Thyroid gland (tissue), 4 donors: ENCODE results near the gene EFCAB12.

Experiments
- POLR2A ChIP-seq, 2 donors: fragments of 450-650 bp; IDR thresholded peaks; one replicate each; pipeline ENCODE4 v1.6.1; 2017; ENCODE audit warnings: antibody characterized with exemption in 2 of 2, mild to moderate bottlenecking in 2 of 2, moderate library complexity in 1 of 2
- TF ChIP-seq, protein P1 (sequence below), 6 experiments: fragments of 200-600 bp in 3 of 6; fragments of 450-650 bp in 3 of 6; sonication (generic) in 3 of 6; IDR thresholded peaks; one replicate each; pipeline ENCODE4 v1.5.1; 2016 to 2019; ENCODE audit warnings: antibody characterized with exemption in 6 of 6, mild to moderate bottlenecking in 2 of 6, inconsistent platforms in 1 of 6, moderate library complexity in 1 of 6

DNA sequence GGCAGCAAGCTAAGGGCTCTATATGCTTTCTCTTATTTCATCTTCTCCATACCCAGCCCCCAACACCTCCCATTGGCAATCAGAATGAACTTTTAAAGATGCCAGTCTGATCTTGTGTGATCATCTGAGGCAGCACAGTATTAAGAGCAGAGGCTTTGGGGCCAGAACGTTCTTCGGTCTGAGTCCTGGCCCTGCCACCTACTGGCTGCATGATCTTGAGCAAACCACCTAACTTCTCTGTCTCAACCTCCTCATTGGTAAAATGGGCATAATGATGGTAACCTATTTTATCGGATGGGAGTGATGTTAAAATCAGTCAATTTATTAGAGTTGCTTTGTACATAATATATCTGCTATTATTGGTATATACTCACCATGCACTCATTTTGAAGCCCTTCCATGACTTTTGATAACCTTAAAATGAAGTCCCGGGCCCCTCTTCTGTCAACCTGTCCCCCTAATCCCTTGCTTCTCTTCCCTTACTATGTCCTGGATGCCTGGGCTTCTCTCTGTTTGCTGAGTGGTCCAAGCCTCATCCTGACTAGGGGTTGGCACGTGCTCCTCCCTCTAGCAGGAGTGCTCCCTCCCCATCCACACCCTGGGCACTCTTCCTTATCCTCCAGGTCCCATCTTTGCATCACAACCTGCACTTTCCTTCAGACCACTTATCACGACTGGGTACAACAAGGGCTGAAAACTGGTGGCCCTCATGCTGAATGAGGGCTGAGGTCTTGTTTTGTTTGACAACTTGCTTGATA, 6.3 kb downstream of the EFCAB12 start:
- TF ChIP-seq, protein P1, sequence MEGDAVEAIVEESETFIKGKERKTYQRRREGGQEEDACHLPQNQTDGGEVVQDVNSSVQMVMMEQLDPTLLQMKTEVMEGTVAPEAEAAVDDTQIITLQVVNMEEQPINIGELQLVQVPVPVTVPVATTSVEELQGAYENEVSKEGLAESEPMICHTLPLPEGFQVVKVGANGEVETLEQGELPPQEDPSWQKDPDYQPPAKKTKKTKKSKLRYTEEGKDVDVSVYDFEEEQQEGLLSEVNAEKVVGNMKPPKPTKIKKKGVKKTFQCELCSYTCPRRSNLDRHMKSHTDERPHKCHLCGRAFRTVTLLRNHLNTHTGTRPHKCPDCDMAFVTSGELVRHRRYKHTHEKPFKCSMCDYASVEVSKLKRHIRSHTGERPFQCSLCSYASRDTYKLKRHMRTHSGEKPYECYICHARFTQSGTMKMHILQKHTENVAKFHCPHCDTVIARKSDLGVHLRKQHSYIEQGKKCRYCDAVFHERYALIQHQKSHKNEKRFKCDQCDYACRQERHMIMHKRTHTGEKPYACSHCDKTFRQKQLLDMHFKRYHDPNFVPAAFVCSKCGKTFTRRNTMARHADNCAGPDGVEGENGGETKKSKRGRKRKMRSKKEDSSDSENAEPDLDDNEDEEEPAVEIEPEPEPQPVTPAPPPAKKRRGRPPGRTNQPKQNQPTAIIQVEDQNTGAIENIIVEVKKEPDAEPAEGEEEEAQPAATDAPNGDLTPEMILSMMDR (IDR thresholded peaks at IDR 0.05): no peak
- no peak for TF ChIP-seq POLR2A (IDR thresholded peaks at IDR 0.05)
